HG02571 (cell line): ENCODE data around the gene SYT1.
"Not testable (repeated sequence)": the region's sequence is repeated elsewhere in the genome, so short reads cannot be mapped to it uniquely, and the experiment has no call there.

Experiments used
- ATAC-seq: cut with Tn5 transposase; IDR thresholded peaks from one replicate; pipeline ENCODE4 v1.9.1; 2021; ENCODE audit warnings: mild to moderate bottlenecking, moderate library complexity; ENCODE audit not compliant: unreplicated experiment

The SYT1 gene

GRCh38 chr12:79203058-79203647, 338.6 kb downstream of the SYT1 start:
- ATAC-seq = no peak

GRCh38 chr12:79206871-79207270, 342.3 kb downstream of the SYT1 start:
- ATAC-seq = no peak

DNA sequence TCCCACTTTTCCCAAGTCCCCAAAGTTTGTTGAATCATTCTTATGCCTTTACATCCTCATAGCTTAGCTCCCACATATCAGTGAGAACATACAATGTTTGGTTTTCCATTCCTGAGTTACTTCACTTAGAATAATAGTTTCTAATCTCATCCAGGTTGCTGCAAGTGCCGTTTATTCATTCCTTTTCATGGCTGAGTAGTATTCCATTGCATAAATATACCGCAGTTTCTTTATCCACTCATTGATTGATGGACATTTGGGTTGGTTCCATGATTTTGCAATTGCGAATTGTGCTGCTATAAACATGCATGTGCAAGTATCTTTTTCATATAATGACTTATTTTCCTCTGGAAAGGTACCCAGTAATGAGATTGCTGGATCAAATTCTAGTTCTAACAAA, 345.8 kb downstream of the SYT1 start:
- ATAC-seq = not testable (repeated sequence)

DNA sequence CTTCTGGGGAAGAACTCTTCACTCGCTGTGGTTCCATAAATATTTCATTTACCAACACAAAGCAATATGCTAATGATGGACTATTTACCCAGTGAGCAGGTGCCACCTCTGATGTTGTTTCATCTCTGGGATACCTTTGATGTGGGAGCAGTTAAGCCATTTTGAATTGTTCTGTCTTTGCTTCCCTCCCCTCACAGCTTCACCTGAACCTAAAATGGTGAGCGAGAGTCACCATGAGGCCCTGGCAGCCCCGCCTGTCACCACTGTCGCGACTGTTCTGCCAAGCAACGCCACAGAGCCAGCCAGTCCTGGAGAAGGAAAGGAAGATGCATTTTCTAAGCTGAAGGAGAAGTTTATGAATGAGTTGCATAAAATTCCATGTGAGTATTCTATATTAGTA, 352.7 kb downstream of the SYT1 start:
- no peak for ATAC-seq

GRCh38 chr12:79223210-79223609, 358.6 kb downstream of the SYT1 start:
- ATAC-seq = no peak

DNA sequence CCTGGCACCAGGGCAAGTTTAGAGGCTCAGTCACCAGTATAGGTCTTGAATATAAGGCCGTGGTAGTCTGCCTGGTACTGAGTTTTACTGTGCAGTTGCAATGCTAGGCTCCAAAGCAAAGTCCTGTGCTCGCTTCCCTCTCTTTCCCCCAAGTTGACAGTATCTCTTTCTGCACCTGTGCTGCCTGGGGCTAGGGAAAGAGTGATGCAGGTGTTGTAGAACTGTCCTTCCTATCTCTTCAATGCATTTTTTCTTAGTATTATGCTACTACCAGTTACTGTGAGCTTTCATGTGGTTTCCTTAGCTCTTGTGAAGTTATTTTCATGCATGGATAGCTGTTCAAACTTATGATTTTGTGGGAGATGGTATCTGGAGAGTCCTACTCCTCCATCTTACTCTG, 359.2 kb downstream of the SYT1 start:
- ATAC-seq = no peak

DNA sequence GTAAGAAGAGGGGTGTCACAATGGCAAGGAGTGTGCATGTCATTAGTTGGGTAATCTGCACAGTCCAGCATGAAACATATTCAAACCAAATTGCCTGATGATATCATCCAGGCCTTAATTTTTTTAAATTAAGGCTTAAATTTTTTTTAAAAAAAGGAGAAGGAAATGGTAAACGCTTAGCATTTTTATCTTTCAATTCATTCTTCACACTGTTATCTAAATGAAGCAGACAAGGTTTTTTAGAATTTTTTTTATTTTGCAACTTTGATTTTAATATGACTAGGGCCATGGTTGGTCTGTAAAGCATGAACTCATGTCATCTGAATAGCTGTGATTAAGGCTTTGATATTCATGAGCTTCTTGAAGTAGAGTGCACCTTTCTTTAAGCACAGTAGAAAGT, 362.5 kb downstream of the SYT1 start:
- ATAC-seq = no peak

DNA sequence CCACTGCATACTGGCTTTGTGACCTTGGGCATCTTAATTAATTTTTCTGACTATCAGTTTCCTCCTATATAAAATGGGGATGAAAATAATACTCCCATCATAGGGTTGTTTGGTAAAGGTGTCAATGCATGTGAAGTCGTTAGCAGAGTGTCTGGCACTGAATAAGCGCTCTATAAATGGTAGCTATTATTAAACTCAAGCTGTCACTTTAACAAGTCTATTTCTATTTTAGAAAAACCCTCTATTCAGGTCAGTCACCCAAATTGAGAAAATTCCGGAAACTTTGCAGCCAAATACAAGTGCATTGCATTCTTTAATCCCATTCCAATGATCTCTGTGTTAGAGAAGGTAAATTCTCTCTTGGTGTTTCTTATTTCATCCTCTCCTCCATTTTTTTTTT, 363.1 kb downstream of the SYT1 start:
- no peak for ATAC-seq

DNA sequence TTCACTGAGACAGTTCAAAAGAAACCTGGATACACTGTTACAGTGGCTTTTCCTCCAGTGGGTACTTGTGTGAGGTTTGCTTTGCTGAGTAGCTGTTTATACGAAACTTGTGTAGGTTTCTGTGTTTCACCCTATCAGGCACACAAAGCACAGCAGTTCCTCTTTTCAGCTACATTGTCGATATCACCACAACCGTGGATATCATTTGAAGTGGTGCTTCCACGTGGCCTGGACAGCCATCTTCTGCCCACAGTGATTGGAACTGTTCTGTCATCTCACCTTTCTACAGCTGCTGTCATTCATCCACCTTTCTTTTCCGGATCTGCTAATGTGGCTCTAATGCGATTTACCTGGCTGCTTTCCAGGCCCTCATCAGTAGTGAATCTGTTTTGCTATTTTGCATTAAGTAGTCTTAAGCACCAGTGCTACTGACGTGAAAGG, 368.8 kb downstream of the SYT1 start:
- ATAC-seq = no peak

- ATAC-seq = no peak
Observed at GRCh38 chr12:79236920-79237319, 372.3 kb downstream of the SYT1 start.

DNA sequence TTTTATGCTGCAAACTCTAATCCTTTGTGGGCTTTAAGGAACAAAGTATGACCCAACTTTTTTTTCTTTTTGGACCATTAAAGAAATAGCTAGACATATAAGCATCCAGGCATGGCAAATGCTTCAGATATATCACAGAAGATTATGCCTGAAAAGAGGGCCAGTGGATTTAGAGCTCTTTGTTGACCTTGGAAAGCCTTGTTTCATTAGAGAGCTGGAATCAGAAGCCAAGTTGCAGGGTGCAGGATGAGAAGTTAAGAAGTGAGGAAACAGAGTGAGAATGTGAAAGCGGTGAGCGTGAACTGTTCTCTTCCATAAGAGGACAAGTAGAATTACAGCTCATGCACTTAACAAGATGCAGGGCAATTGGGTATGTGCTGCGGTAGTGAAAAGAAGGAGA, 373.7 kb downstream of the SYT1 start:
- no peak for ATAC-seq

DNA sequence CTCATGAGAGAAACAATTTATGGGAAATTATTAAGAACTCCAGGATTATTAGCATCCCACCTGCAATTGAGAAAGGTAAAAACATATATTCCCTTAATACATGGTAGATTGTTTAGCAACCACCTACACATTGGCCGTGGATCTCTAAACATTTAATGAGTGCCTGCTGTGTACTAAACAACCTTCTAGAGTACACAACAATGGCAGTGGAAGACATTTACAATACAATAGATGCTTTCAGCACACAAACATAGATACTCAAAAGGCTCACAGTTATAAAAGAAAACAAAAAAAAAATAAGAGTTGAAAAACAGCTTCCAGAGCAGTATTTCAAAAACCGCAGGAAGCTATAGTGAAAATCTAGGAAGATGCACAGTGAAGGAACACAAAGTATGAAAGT, 382.9 kb downstream of the SYT1 start:
- no peak for ATAC-seq

DNA sequence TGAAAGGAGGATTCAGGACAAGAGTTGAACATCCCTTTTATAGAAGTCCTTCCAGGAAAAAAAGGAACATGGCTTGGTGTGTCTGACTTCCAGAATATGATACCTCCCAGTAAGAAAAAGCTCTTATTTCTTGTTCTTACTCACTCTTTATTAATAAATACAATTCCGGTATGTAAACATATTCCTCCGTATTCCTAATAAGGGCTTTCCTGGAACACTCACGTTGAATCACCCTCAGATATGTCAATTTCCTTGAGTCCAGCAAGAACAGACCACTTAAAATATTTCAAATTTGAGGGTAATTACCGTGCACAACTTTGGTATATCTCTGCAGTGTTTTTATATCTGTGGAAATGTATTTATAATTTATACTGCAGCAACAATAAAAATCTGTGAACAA, 385.6 kb downstream of the SYT1 start:
- ATAC-seq = no peak

DNA sequence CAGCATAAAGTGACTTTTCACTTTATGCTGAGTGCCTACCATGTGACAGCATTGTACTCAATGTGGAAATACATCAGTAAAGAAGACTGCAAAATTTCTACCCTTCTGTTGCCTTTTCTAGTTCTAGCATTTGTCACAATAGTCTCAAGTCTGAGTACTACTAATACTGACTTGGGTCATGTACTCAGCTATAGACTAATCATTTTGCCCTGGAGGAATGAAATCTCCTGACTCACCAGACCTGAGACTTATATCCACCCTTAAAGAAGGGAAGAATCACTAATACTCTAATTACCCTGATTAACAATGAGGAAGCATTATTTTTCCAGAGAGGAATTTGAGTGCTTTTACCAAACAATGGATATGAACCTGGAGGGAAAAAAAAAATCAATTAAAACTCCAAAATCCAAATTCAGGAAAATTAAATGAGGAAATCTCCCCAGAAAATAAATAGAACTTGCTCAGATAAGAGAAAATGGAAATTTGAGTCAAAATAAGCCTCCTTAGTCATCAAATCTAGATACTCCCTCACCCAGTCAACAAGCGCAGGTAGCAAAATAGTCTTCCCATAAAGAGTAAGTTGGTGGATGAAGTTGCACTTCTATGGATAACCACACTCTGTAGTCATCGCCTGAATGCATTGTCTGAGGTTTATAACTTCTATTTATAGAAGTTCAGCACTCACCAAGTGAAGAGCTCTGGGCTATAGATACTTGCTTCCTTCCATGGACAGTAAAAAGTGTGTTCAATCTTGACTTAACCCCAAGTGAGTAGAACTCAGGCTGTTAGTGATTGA, 386.6 kb downstream of the SYT1 start:
- ATAC-seq = no peak

GRCh38 chr12:79252358-79253075, 387.9 kb downstream of the SYT1 start:
- no peak for ATAC-seq

DNA sequence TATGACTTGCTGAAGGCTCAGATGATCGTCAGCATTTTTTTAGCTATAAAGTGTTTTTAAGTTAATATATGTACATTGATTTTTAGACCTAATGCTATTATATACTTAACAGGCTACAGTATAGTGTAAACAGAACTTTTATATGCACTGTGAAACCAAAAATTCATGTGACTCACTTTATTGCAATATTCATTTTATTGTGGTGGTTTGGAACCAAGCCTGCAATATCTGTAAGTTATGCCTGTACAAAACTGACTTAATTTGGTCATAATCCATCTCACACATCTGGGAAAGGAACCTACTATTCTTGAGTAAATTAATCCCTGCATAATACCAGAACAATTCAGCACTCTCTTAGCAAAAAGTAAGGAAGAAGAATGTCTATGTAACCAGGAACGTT, 390.7 kb downstream of the SYT1 start:
- no peak for ATAC-seq

- ATAC-seq = no peak
Observed at GRCh38 chr12:79260923-79261322, 396.3 kb downstream of the SYT1 start.

GRCh38 chr12:79262938-79263337, 398.4 kb downstream of the SYT1 start:
- no peak for ATAC-seq

GRCh38 chr12:79266343-79267144, 402.0 kb downstream of the SYT1 start:
- ATAC-seq = no peak

GRCh38 chr12:79267580-79267979, 403.0 kb downstream of the SYT1 start:
- ATAC-seq = no peak

DNA sequence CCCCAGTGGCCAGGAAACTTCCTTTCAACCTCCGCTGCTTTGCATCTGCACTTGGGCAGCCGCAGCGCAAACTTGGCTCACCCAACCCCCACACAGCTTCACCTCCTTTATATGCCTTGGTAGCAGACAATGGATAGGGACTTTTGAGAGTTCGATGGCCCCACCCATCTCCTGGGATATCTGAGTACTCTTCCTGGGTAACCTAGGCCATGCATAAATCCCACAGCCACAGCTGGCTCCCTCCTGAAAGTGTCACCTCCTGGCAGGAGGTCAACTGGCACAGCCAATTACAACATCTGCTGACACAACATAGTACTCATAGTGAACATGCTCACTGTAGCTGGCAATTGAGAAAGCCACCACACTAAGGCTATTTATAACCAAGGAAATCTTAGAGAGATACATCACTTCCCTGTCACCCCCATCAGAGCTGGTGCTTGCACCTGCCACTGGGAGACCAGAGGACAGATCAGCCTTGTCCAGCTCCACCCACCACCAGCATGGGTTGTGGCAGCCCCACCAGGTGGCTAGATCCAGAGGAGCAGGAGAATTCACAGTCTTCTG, 410.0 kb downstream of the SYT1 start:
- ATAC-seq = no peak
